GM19099 (cell line): ENCODE results near the gene LRP1.

ENCODE experiments used
- POLR2A ChIP-seq: IDR thresholded peaks from 3 replicates; pipeline ENCODE4 v1.6.1; 2011; ENCODE audit warnings: low read depth; ENCODE audit not compliant: insufficient read length; ENCODE audit errors: extremely low read depth

The LRP1 gene

DNA sequence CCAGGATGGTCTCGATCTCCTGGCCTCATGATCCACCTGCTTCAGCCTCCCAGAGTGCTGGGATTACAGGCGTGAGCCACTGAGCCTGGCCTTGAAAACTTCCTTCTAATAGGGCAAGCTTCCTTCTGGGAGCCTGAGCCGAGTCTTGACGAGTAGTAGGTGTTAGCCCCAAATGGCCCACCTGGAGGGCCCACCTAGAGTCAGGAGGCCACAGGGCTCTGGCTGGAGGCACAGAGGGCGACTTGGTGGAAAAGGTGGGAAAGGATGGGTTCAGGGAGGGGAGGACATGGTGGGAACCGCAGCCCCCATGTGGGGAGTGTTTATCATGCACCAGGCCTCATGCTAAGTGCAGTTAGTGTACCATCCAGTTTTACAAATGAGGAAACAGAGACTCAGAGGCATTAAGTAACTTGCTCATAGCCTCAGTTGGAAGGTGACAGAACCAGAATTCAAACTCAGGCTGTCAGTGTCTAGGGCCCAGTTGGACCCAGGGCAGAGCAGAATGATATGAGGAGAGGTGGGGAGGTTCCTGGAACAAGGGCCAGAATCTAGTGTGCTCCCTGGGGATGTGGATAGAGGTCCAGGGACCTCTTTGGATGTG, 22.2 kb downstream of the LRP1 start:
- TF ChIP-seq POLR2A, result no peak

DNA sequence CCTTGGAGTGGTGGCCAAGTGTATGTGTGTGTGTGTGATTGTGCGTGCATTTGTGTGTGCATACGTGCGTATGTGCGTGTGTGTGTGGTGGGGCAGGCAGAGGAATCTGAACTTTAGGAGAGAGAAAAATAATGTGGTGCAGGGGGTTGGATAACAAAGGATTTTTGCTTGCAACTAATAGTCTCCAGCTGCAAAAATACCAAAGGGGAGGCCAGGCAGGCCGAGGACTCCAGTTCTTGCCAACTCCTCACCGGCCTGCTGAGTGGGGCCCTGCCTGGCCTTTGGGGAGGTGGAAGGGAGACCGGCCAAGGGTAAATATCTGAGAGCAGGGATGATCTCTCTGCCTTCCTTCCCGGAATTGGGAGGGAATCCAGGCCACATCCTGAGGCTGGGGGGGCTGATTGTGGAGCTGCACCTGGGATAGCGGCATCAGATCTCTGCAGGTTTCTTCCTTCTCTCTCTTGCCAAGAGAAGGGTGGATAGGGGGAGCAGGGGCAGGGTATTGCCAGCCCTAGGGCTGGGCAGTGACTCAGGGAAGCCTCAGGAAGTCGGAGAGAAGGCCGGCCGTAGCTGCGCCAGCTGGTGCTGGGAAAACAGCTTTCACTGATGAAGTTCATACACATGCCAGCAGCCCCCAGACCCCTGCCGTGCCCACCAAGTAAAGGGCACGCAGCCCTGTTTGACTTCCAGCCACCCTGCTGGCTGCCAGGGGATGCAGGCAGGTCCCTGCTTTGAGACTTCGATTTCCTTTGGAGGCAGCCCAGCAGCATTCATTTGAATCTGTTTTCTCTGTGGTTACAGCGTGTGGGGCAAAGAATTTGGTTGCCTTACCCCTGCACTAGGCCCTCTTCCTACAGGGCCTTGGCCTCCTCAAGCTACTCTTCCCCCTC, 23.7 kb downstream of the LRP1 start:
- TF ChIP-seq POLR2A, result no peak

DNA sequence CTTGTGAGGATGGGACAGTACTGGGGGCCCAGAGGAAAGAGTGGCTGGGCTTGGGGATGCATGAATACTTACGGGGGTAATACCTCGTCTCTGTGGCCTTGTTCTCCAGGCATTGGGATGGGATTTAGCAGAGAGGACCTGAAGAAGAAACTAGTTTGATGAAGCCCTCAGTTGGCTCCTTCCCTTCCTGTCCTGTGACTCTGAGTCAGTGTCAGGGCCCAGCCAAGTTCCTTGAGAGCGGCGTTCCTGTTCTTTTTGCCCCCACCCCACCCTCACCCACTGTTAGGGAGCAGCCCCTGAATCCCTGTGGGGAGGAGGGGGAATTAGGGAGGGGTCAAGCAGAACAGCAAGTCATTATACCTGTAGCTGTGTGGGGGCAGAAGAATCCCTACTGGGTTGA, 24.4 kb downstream of the LRP1 start:
- no peak for TF ChIP-seq POLR2A

DNA sequence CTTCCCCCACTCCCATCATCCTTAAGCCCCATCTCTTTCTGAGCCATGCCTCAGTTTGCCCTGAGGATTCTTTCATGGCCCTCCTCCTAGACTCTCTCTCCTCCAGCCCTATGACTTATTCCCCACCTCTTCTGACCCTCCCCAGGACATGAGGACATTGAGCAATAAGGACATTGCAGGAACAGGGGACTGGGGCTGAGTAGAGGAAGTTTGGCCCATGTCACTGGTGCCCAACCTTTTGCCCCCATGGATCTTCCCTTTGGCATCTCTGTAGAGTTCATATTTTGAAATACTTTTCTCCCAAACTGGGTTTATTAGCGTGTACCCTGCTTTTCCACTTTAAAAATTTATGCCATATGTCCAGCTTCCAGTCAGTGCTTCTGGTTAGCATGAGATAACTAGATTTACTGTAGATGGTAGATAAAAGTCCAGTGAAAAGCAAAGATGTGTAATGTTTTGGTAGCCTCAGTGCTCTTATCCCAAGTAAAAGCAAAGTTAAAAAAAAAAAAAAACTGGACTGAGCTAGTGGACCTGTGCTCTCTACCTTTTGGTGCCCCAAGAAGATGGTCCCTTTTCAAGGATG, 25.2 kb downstream of the LRP1 start:
- no peak for TF ChIP-seq POLR2A

DNA sequence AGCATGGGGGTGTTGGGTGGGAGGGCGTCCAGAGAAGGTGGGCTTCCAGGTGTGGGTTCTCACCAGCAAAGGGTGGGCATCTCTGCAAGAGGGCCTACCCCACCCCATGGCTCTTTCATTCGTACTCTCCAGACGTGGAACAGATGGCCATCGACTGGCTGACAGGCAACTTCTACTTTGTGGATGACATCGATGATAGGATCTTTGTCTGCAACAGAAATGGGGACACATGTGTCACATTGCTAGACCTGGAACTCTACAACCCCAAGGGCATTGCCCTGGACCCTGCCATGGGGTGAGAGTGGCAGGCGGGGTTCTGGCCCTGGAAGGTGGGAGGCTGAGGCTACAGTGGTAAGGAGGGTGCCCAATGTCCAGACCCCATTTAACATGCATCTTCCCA, 25.8 kb downstream of the LRP1 start:
- no peak for TF ChIP-seq POLR2A

DNA sequence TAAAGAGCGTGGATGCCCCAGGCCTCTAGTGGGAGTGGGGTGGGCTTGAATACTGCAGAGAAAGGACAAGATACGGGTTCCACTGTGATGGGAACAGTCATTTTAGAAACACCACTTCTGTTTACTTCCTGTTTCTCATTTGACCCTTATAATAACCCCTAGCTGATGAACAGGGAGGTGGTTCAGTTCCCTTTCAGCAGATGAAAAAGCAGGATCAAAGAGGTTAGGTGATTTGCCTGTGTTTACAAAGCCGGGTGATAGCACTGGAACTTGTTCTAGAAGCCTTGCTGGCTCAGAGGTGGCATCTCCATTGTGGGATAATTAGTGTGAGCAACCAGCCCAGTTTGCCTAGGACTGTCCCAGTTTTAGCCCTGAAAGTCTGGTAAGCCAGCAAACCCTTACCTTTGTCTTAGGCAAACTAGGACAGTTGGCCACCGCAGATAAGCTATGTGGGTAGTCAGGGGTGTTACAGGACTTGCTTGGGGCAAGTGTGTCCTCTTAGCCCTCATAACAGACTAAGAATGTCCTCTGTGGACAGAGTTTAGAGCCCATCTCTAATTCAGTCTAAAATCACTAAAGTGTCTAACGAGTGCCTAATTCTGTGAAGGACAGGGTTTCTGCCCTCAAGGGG, 26.6 kb downstream of the LRP1 start:
- no peak for TF ChIP-seq POLR2A

DNA sequence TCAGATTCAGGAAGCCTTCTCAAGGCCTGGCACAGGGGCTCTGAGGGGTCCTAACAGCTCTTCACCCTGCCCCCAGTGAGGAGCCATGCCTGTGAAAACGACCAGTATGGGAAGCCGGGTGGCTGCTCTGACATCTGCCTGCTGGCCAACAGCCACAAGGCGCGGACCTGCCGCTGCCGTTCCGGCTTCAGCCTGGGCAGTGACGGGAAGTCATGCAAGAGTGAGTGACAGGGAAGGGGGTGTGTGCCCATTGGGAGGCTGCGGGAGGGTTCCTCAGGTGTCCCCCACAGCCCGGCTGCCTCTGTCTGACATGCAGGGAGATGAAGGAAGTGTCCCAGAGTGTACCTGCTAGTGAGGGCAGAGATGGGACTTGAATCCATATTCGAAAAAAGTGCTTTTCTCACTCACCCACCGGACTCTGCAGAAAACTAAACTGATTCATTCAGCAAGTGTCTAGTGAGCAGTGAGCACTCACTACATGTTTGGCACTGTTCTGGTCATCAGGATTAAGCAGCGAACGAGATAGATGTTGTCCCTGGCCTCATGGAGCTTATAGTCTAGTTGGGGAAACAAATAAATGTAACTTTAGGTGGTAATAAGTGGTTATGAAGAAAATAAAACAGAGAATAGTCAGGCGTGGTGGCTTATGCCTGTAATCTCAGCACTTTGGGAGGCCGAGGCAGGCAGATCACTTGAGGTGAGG, 28.6 kb downstream of the LRP1 start:
- no peak for TF ChIP-seq POLR2A

DNA sequence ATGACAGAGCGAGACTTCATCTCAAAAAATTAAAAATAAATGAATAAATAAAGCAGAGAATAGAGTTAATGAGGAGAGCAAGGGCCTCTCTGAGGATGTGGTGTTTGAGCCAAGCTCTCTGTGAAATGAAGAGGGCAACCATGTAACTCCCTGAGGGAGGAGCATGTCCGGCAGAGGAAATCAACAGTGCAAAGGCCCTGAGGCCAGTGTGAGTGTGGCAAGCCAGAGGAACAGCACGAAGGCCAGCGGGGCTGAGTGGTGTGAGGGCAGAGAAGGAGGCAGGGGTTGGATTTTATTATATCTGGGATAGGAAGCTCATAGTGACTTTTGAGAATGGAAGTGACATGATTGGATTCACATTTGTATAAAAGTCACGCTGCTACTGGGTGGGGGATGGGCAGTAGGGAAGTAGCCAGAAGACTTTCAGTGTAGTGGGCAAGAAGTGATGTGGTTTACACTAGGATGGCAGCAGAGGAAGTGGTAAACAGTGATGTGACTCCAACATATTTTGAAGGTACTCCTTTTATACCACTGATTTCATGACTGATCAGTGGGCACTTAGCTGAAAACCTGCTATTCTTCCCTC, 29.4 kb downstream of the LRP1 start:
- no peak for TF ChIP-seq POLR2A

DNA sequence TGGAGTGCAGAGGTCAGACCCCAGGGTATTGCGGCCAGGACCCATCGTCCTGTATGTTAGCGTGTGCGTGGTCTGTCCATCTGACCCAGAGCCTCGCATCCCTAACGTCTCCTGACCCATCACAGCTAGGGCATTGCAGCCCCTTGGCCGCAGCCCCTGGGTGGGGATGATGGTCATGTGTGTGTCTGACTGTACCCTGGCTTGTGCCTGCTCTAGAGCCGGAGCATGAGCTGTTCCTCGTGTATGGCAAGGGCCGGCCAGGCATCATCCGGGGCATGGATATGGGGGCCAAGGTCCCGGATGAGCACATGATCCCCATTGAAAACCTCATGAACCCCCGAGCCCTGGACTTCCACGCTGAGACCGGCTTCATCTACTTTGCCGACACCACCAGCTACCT, 29.9 kb downstream of the LRP1 start:
- TF ChIP-seq POLR2A, result no peak

DNA sequence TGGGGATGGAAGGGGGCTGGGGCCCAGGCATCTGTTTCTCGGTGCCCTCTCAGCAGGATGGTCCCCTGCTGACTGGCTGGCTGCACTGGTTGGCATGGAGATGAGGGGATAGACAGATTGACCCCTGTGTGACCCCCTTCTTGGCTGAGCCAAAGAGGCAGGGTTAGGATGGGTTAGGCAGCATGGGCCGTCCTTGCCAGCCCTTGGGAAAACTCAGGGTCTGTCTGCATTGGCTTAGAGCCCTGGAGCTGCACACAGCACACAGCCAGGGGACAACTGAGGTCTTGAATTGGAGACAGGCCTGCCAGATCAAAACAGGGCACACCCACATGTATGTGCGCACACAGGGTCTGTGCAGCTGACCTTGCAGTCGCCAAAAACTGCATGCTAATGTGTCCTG, 30.4 kb downstream of the LRP1 start:
- no peak for TF ChIP-seq POLR2A

DNA sequence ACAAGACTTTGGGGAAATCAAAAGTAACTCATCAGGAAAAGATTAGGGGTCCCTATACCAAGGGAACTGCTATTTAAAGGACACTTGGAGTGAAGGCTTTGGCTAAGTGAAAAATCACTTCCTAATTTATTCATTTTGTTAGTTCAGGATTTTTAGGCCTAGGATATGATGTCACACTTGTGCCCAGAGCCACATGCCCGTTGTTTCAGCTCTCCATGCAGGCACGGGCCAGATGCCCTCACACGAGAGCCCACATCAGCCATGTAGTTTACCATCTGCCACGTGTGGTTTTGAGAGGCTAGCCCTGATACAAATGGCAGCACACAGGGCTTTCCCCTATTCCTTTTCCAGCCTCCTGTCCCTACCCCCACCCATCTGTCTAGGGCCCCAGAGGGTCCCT, 31.0 kb downstream of the LRP1 start:
- TF ChIP-seq POLR2A, result no peak

DNA sequence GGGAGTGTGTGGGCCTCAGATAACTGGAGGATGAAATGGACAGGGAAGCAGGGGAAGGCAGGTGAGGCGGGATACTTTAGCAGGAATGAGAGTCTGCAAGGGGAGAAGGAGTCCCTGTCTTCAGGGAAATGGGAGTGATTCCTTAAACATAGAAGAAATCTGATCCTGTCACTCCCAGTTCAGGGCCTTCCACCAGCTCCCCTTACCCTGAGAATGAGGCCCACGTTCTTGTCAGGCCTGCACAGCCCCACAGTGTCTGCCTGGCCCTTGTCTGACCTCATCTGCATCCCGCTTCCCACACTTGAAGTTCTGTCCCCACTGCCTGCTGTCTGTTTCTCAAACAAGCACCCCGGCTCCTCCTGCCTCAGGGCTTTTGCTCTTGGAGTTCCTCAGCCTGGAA, 31.8 kb downstream of the LRP1 start:
- no peak for TF ChIP-seq POLR2A

DNA sequence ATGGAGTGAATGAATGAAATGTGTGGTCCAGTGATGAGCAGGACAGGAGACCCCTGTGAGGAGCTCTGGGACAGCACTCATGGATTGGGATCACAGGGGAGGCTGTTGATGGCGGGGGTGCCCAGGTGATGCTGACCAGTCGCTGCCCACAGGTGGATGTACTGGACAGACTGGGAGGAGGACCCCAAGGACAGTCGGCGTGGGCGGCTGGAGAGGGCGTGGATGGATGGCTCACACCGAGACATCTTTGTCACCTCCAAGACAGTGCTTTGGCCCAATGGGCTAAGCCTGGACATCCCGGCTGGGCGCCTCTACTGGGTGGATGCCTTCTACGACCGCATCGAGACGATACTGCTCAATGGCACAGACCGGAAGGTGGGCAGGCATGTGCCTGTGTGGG, 32.5 kb downstream of the LRP1 start:
- no peak for TF ChIP-seq POLR2A

DNA sequence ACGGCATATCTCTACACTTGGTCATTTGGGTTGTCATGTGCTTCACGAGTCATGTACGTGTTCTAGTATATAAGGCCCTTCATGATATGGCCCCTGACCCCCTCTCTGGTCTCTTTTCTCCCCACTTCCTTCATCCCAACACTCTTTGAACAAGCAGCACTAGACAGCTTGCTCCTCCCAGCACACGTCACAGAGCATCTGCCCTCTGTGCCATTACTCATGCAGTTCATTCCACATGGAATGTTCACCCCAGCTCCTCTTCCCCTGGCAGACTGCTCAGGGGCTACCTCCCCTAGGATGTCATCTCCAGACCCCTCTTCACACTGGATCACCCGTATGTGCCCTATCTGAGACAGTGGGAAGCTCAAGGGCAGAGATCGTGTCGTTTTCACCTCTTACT, 33.2 kb downstream of the LRP1 start:
- TF ChIP-seq POLR2A, result no peak

DNA sequence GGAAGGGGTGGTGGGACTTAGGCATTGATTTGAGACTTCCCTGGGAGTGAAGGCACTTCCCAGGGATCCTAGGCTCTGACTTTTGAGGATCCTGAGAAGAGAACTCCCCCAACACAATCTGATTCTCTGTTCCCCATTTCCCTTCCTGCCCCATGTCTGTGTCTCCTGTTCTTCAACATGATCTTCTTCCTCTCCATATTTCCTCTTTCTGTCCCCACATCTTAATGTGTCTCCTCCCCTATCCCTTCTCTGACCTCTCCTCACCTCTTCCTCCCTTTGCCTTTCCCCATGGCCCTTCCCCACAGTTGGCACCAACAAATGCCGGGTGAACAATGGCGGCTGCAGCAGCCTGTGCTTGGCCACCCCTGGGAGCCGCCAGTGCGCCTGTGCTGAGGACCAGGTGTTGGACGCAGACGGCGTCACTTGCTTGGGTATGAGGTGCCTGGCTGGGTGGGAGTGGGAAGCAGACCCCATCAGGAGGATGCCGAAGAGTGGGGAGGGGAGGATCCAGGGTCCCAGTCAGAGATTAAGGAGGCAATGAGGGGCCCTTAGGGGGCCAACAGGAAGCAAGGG, 34.4 kb downstream of the LRP1 start:
- TF ChIP-seq POLR2A, result no peak

DNA sequence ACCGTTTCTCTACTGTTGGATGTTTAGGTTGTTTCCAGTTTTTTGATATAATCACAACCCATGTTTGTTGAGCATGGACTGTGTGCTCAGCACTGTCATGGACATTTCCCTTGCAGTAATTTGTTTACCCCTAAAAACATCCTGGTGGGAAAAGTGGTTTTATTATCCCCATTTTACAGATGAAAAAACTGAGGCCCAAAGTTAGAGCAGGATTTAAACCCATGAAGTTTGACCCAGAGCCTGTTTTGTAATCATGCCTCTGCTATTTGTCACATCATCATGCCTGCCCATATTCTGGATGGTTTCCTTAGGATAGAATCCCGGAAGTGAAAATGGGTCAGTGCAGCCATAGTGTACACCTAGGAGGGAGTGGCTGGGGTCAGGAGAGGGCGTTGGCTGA, 36.2 kb downstream of the LRP1 start:
- no peak for TF ChIP-seq POLR2A
